GM10847 (cell line): Measurements from ENCODE around the gene CRY1.
A peak's percentile ranks its signal among the peaks of the same experiment; 100 is the strongest.

Experiments
- POLR2A ChIP-seq: IDR thresholded peaks from 2 replicates; pipeline ENCODE4 v1.6.1; 2011; ENCODE audit not compliant: insufficient read length; ENCODE audit errors: extremely low read depth

The CRY1 gene

DNA sequence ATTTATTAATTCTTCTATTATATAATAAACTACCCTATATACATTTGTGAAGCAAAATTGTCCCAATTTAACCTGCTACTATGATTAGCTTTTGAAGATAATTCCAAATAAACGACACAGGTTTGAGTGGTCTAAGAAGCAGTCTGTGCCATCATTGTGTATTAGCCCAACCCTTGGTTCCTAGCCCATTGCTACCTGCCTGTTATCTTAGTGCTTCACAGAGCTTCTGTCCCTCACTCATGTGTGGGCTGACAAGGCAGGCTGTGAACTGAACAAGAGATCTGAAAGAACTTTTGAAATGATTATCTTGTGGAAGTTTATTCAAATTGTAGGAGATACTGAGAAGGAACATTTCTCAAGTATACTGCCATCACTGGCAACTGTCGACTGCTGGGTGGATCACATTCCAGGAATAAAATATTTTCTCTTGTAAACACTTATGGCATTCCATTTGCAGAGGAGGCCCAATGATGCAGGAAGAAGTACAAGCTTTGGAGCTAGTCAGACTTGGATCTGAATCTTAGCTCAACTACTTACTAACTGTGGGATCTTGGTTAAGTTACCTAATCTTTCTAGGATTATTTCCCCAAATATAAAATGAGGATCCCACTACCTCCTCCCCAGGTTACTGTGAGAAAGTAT, 98.6 kb downstream of the CRY1 start:
- TF ChIP-seq POLR2A, result no peak

DNA sequence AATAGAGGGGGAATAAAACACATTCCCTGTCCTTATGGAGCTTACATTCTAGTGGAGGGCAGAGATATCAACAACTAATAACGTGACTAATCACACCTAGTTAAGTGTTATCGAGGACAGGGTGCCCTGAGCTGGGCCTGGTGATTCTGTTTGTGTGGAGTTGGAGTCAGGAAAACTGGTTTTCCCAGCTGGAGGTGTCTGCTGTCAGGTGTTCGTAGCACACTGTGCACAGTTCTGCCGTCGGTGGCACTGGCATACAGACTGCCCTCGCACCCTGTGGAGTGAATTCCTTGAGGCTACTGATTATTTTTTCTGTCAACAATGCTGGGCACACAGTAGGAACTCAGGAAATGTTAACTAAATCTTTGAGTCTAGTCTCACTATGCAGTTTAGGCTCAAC, 105.5 kb downstream of the CRY1 start:
- TF ChIP-seq POLR2A, result no peak

DNA sequence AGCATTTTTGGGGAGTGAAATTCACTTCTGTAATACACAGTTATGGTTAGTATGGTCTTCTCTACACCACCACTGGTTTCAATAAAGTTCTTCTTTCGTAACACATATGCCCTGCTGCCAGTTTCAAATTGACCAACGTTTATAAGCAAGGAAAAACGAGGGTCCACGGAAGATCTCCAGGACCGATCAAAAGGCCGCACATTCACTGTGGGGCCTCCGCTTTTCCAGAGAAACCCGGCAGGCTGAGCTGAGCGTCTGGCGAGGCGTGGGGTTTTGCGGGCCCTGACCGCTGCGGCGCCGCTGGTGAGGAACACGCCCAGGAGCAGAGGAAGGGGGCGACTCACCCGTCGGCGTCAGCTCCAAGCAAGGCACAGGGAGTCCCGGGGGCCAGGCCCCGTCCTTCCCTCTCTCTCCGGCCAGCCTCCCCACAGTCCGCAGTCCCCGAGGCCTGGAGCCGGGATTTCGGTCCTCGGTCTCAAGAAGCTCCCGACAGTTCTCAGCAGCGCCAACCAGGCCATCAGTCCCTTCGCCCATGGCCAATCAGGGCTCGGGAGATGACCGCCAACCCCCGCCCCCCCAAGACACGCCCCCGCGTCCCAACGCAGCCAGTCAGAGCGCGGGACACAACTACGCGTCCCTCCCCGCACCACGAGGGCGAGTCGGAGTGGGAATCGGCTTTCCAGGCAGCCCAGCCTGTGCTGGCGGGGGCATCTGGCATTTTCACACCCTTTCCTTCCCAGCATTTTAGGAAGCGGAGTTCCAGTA, 106.5 kb downstream of the CRY1 start, which contains the start of gene MTERF2:
MTERF2 (minus strand) TSS at position 522 of the 765 bp plus-strand sequence. CDS start 8,432 bp downstream, outside the sequence.
- peak; percentile 30 for TF ChIP-seq POLR2A

DNA sequence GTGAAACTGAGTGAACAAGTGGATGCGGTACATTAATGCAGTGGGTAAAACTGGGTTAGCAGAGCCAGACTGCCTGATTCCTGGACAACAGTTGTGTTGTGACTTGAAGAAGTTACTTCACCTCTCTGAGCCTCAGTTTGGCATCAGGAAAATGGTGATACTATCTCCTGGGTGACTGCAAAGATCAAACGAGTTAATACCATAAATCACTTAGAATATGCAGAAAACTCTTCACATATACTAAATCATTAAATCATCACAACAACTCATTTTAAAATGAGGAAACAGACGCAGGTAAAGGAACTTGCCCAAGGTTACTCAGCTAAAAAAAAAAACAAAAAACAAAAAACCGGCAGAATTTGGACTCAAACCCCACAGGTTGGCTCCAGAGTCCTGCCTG, 107.2 kb downstream of the CRY1 start:
- no peak for TF ChIP-seq POLR2A

DNA sequence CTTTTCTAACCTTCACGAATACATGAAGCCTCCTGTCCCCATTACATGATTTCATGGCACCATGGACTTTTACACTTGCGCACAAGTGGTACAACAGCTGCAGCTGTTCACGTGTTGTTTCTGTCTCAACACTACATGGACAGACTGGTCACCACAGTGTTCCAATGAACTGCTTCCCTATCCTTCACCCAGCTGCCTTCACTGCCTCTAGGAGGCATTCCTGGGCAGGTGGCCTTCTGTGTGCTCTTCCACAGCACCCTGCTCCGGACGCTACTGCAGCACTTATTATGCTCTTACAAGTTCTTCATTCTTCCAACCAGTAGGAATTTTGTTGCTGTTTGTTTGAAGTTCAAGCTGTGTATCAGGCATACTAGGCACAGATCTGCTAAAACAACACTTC, 107.9 kb downstream of the CRY1 start:
- no peak for TF ChIP-seq POLR2A

DNA sequence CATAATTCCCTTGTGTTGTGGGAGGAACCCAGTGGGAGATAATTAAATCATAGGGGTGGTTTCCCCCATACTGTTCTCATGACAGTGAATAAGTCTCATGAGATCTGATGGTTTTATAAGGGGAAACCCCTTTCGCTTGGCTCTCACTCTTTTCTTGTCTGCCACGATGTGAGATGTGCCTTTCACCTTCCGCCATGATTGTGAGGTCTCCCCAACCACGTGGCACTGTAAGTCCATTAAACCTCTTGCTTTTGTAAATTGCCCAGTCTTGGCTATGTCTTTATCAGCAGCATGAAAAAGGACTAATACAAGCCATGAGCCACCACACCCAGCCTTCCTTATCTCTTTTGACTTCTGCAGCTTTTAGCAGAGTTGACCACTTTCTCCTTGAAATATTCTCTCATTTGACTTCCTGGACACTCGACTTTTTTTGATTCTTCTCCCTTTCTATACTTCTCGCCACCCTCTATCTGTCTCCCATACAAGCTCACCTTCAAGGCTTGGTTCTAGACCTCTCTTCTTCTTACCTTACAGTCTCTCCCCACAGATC, 108.7 kb downstream of the CRY1 start:
- TF ChIP-seq POLR2A, result no peak

DNA sequence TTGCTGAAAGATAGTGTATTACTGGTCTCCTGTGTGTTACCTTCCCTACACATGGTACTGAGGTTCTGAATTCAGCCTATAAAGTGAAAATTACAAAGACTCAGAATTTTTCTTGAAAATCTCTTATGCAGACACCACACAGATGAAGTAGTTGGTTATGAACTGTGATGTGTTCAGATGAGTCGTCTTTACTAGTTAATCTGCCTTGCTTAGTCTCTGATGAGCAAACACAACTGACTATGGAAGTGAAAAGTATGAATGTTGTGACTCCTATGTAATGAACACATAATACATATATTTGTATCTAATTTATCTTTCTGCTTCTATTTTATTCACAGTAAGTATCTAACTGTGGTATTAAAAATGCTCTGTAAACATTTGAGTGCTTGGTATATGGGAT, 111.1 kb downstream of the CRY1 start:
- TF ChIP-seq POLR2A, result no peak

DNA sequence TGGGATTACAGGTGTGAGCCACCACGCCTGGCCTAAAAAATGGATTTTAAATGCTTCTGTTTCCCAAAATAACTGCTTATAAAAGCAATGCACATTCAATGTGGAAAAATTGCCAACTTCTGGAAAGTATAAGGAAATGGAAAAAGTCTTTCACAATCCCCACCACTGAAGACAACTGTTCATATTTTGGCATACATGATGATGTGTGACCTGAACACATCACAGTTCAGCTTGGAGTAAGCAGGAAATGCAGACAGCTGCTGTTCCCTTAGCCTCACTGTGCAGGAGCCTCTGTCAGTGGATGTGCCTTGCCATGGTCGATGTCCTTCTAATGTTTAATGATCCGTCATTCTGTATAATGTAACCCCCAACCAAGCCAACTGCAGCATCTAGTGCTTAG, 111.6 kb downstream of the CRY1 start:
- TF ChIP-seq POLR2A, result no peak

DNA sequence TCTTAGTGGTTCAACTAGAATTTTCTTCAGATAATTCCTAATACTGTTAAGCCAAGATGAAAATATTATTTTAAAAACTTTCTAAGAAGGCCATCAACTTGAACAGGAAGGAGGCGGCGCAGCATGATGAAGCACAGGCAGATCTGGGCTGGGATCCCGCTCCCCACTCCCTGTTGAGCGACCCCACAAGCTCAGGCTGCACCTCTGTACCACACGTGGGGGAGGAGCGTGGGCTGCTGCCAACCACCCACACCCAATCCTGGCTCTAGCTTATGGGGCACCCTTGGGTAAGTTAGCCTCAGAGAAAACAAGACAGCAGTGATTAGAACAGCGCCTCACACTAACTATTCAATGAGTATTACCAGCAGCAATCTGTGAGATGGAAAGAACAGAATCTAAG, 112.4 kb downstream of the CRY1 start:
- no peak for TF ChIP-seq POLR2A

DNA sequence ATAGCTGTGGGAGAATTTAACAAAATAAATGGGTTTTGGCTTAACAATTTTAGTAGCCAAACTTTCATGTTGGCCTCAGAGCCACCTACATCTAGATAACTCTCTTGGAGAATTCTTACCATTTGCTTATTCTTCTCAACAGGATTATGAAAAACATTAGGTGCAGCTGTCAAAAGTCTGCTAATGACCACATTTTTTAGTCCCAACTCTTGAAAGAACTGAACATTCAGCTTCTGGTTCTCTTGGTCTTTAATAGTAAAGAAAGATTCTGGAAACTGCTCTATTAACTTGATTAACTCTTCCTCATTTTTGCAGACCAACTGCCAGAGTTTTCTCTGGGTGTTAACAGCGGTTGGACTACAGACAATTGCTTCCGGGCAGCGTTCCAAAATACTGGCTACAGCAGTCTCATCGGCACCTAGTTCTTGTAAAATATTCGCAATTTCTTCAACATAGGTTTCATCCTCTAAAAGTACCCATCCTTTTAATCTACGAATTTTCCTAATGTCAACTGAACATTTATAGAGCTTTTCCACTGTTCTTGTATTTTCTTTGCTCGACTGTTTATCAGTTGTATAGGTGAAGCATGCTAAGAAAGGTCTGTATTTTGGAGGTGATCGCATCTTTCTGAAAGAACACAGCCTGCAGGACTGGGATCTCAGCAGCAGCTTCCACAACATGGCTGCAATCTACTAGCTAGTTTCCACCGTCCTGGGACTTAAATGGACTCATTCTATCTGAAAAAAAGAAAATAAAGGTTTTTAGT, 115.1 kb downstream of the CRY1 start:
- no peak for TF ChIP-seq POLR2A

DNA sequence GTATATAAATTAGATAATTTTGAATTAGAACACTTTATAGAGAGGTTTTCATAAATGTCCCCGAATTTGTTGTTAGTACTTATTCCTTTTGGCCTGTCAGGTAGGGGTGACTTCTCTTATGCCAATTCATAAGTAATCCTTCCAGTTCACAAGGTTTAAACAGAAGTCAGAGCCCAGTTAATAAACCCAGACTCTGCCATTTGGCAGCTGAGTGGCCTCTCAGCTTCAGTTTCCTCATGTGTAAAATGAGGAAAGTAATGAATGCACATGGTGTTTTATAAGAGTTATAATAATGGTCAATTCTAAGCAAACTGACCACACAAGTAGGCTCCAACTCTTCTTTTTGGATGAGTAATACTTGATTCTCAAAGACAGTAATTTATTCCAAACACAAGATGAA, 116.7 kb downstream of the CRY1 start:
- no peak for TF ChIP-seq POLR2A

DNA sequence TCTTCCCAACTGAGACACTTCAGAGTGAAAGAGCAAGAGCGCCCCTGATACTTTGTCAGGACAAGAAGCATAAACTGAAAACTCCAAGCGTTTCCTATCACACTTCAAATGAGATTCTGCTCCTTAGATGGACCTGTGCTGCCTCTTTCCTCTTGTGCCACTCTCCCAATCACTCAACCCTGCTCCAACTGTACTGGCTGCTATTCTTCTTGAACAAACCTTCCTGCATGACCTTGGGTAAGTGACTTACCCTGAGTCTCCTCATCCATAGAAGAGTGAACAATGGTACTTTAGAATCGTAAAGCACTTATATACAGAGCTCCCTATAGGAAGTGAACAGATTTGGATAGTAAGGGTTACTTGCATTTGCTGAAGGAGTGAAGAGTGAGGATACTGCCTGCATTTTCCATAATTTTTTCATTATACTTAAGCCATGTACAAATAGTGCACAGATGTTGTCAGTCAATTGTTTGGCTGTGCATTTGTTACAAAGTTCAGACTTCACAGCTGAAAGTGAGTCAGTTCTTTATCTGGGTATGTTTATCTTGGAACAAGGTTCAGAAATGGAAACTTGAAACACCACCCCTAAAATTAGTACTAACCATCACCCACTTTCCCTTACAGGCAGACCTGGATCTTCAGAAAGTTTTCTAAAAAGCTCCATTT, 117.2 kb downstream of the CRY1 start:
- TF ChIP-seq POLR2A, result no peak

DNA sequence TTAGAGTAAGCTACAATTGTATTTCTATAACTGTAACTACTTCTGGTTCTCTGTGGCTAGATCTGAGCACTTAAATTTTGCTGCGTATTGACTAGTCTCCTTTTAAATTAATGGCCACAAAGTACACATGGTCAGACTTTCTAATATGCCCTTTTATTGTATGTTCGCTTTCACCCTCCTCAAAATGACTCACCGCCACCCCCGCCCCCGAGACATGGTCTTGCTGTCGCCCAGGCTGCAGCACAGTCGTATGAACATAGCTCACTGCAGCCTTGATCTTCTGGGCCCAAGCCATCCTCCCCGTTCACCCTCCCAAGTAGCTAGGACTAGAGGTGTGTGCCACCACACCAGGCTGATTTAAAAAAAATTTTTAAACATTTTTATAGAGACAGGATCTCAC, 118.3 kb downstream of the CRY1 start:
- TF ChIP-seq POLR2A, result no peak

DNA sequence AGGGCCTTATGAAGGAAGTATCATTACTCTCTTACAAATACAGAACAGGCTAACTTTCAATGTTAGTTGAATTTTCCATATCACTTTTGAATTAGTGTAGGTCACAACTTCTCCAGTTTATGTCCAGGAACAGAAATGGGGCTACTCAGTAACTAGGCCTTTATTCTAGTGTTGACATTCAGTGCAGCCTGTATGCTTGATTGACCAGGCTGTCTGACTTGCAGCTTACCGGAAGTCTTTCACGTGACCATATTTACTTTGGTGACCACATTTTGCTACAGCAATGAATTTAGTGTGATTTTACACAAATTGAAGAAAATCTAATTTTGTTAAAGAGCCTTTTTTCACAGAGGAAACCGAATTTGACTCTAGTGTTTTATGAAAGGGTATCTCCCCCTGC, 118.8 kb downstream of the CRY1 start:
- no peak for TF ChIP-seq POLR2A

DNA sequence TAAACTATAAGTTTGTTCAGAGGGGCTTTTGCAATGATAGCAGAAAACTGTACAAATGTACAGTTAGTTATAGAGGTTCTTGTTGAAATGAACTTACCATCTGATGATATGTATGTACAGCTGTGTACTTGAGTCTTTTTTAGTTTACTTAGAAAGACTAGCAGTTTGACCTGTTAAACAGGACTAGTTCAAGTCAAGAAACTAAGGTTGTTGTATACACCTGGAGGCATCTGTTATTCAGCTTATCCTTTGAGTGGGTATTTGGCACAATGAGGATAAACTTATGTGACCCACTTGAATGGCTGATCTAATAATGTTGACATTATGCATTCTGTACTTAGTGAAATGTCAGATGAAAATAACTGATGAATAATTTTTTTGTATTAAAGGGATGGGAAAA, 119.8 kb downstream of the CRY1 start:
- no peak for TF ChIP-seq POLR2A
